Endometrium (tissue), 2 donors: ENCODE measurements around the gene TRAPPC10.

Experiments used
- FAIRE-seq: peaks from 2 replicates; lab custom pipeline; 2012; peaks lifted over from hg19 to GRCh38; lab: Jason Lieb, UNC
- donor health status: control.
- donor health status: control.

The TRAPPC10 gene

DNA sequence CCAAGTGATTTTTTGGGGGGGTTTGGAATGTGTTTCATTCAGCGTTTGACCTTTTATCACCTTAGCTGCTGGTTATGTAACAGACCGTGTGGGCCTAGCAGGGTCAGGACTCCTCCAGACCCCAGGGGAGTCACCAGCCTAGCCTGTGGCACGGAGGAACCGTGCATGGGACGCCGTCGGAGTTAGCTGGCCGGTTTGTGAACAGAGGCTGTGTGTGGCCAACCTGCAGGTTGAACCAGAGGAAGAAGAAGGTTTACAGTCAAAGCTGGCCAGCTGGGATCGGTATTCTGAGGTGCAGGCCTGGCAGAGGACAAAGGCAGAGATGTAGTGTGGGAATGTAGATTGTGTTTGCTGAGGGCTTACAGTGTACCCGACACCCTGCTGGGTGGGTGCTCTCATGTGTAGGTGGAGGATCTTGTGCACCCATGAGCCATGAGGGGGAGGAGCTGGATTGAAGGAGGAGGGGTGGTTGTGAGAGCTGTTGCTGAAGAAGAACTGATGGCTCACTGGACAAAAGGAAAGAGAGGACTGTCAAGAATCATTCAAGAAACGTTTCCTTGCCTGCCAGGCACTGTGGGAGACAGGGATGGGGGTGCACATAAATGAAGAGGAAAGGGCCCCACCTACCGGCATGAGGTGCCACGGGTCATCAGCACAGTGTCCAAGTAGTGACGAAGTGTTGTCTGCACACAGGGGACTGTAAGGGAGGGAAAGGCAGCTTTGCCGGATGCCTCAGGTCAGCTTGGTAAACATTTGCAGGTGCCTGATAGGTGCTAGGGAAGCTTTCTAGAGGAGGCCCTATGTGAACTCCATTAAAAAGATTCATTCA is 55.1 kb downstream of the TRAPPC10 start:
- no peak for FAIRE-seq

DNA sequence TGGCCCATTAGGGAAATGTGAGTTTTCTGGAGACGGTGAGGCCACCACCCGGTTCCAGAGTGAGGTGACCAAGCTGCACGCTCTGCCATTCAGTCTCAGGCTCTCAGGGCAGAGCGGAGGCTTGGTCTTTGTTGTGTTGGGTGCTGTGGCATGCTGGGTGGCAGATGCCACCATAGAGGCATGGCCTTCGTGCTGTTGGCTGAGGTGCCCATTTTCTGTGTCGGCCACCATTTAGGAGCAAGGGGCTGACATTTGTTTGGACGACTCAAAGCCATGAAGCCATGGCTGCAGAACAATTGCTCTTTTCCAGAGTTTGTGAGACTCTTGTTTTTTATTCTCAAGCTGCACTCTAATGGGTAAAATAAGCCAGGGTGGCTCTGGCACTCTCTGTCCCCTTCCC is 58.3 kb downstream of the TRAPPC10 start:
- no peak for FAIRE-seq

DNA sequence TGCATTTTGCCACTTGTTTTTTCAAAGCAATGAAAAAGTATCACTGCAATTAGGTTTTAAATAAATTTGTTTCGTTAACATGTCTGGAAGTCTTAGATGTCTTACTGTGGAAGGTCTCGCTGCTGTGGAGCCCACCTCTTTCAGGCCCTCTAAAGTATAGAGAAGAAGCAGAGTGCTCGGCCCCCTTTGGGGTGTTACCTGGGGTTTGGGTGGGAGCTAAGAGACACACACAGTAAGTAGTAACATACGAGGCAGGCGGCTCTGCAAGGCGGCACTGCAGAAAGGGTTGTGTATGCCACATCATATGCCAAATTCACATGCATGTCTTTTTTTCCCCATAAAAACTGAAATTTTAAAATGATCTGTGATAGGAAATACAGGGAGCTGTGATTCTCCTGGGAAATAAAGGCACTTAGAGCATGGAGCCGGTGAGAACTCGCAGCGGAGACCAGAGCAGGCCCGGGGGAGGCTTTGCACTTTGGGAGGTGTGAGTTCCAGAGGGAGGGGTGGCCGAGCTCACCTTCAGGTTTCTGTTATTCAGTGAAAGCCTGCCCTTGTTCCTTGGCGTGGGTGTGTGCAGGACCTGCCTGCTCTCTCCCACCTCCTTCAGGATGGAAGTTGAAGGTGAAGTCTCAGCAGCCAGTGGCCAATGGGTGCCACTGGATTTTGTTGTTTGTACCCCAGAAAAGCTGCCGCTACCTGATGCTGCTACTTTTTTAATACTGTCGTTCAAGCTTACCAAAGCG is 59.4 kb downstream of the TRAPPC10 start:
- FAIRE-seq = no peak

DNA sequence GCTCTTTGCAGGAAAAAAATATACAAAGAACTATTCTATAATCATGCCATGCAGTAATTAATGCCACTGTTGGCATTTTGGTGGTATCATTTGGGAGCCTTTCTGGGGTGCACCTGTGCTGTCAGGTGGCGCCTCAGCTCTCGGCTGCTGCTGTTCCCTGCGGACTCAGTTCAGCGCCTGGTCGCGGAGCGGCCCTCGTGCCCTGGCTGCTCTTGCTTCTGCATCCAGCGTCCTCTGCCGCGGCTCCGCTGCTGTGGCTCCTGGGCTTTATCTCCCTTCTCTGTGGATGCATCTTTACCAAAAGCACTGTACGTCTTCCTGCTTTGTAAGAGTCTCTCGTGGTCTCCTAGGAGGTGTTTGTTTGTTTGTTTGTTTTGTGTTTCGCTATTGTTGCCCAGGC is 60.0 kb downstream of the TRAPPC10 start:
- no peak for FAIRE-seq

DNA sequence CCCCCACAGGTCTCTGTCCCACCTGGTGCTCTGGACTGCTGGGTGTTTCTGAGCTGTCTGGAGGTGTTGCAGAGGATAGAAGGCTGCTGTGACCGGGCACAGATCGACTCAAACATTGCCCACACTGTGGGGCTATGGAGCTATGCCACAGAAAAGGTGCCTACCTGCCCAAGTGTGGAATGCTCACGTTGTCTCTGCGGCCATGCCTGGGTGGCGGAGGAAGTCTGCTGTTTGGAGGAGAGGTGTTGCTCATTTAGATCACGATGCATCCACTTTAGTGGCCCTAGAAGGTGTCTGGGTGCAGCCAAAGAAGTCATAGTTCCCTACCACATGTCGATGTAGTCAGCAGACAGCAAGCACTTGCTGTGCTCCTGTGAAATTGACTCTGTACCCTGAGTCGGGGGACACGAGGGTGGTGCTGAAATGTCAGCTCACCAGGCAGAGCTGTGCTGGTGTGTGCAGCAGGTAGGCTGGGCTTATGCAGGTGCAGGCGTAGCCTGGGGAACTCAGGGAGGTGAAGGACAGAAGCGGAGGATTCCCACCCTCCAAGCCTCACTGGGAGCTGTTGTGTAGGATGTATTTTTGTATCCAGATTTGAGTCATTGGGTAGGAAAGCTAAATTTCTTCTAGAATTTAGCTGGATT is 62.3 kb downstream of the TRAPPC10 start:
- FAIRE-seq = no peak

DNA sequence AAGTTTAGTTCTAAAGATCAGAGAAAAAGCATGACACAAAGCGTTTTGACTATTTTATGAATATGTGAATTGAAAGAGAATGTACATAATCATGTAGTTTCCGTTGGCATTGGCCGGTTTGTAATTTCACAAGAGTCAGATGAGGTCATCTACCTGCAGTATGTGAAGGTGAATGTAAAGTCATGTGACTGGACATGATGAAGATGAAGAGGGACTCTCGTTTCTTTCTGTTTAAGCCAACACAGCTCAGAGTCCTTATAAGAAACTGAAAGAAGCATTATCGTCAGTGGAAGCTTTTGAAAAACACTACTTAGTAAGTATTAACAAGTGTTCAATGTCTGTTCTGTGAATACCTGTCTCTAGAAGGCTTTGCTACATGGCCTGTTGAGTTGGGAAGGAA is 64.2 kb downstream of the TRAPPC10 start:
- no peak for FAIRE-seq

DNA sequence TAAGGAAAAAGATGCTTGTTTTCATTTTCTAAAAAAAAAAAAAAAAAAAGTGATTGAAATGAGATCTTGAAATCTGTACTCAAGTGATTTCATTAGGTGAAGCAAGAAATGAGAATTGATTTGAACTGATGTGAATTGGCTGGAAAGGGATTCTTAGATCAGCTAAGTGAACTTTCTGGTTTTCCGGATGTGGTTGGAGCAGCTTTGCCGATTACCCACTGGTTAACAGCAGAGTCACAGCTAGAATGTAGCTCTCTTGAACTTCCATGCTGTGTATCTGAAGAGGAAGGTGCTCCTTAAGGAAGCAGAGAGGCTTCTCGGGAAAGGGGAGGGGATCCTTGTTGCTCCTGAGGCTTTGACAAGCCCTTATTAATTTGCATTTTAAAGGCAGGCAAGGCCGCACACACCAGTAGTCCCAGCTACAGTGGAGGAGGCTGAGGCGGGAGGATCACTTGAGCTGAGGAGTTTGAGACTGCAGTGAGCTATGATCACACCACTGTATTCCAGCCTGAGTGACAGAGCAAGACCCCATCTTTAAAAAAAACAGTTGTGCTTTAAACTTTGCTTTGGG is 66.4 kb downstream of the TRAPPC10 start:
- no peak for FAIRE-seq

DNA sequence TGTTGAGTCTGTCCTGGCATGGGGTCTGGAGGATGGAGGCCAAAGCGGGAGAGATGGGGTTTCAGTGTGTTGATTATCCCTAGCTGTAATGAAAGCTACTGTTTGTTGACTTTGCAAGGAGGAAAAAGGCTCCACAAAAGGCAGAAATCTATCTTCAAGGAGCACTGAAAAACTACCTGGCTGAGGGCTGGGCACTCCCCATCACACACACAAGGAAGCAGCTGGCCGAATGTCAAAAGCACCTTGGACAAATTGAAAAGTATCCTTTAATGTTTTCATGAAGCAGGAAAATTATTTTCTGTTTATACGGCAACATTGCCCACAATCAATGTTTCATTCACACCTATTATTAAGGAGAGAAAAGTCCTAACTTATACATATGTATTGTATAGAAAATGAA is 67.3 kb downstream of the TRAPPC10 start:
- FAIRE-seq = no peak

DNA sequence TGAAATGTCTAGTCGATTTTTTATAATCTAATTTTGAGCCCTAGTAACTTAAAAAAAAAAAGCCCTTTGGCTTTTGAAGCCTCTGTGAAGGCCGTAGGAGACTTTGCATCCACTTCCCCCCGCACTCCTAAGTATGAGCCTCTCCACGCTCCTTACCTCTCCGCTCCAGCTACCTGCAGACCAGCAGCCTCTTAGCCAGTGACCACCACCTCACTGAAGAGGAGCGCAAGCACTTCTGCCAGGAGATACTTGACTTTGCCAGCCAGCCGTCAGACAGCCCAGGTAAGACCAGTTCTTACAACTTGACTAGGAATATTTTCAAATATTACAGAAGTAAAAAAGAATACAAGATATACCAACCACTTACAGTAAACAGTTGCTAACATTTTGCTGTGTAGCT is 67.7 kb downstream of the TRAPPC10 start:
- no peak for FAIRE-seq

DNA sequence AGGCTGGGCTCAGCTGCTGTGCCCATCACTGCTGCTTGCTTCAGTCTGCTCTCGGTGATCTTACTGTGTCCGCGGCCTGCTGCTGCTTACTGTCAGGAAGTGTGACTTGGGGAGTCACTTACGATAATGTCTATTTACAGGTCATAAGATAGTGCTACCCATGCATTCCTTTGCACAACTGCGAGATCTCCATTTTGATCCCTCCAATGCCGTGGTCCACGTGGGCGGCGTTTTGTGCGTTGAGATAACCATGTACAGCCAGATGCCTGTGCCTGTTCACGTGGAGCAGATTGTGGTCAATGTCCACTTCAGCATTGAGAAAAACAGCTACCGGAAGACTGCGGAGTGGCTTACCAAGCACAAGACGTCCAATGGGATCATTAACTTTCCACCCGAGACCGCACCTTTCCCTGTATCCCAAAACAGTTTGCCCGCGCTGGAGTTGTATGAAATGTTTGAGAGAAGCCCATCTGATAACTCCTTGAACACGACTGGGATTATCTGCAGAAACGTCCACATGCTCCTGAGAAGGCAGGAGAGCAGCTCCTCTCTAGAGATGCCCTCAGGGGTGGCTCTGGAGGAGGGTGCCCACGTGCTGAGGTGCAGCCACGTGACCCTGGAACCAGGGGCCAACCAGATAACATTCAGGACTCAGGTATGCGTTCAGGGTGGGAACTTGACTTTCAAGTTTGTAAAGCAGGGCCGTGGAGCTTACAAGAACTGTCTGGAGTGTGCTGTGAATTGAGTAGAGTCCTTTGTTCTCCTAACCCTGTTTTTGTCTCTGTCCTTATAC is 70.7 kb downstream of the TRAPPC10 start:
- no peak for FAIRE-seq

DNA sequence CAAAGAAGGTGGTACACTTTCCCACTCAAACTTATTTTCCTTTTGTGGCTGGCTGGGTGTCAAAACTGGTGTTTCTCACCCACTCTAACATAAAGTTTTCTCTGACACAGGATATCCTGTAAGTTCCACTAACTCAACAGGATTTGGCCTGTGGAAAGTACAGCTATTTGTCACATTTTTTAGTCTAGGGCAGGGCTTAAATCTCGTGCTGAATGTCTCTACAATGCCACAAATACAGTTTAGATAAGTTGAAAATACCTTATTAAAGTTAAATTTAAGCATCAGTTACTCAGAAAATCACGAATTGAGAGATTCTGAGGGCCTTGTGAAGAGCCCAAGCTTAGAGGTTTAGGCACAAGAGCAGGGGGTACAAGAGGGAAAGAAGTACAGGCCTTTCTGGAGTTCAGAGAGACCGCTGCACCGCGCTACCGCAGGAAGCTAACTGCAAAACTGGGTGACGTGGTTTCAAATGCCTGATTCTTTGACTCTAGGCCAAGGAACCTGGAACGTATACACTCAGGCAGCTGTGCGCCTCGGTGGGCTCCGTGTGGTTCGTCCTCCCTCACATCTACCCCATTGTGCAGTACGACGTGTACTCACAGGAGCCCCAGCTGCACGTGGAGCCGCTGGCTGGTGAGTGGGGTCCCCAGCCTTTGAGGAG is 71.7 kb downstream of the TRAPPC10 start:
- no peak for FAIRE-seq

DNA sequence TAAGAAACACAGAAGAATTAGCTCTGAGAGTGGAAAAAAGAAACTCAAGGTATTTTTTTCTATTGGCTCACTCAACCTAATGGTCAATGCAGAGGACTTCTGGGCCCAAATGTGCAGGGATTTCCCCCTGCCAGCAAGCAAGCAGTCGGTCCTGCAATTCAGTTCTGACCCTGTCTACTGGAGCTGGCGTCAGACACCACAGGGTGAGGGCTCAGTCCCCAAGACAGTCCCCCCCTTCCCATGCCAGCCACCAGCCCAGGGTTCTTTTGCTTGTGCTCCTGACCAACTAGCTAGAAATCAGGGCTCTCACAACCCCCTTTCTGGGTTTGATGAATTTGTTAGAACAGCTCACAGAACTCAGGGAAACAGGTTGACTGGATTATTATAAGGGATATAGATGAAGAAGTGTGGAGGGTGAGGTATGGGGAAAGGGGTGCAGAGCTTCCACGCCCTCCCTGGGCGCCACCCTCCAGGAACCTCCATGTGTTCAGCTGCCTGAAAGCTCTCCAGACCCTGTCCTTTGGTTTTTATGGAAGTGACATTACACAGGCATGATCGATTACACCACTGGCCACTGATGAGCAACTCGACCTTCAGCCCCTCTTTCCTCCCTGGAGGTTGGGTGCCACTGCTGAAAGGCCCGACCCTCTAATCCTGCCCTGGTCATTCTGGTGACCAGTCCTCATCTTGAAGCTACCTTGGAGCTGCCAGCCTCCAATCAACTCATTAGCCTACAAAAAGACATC is 72.6 kb downstream of the TRAPPC10 start:
- no peak for FAIRE-seq

DNA sequence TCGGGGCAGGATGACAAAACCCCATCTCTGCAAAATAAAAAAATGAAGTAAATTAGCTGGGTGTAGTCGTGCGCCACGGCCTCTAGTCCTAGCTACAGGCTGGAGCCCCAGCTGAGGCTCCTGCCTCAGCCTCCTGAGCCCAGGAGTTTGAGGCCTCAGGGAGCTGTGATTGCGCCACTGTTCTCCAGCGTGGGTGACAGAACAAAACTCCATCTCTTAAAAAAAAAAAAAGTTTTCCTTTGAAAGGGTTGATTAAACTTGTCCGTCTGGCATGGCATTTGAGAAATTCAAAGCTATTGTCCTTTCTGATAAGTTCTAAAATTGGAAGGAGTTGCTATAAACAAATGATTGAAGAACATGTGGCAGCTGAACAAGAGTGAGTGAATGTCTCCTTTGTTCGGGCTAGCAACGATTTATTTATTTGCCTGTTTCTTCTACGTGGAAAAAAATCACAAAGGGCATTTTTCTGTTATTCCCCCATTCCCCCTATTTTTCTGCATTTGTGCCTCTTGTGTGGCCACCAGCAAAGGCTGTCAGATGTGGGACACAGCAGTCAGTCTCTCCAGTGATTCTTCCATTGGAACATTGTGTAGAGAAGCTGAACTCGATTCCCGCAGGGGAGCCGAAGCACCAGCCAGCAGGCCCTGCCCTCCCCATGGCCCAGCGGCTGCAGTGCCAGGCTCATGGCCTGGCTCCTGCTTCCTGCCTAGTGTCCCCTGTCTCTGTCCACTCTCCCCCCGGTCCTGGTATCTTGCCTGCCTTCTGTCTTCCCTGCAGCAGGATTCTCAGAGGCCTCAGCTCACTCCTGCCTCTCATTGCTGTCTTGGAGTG is 73.6 kb downstream of the TRAPPC10 start:
- no peak for FAIRE-seq

DNA sequence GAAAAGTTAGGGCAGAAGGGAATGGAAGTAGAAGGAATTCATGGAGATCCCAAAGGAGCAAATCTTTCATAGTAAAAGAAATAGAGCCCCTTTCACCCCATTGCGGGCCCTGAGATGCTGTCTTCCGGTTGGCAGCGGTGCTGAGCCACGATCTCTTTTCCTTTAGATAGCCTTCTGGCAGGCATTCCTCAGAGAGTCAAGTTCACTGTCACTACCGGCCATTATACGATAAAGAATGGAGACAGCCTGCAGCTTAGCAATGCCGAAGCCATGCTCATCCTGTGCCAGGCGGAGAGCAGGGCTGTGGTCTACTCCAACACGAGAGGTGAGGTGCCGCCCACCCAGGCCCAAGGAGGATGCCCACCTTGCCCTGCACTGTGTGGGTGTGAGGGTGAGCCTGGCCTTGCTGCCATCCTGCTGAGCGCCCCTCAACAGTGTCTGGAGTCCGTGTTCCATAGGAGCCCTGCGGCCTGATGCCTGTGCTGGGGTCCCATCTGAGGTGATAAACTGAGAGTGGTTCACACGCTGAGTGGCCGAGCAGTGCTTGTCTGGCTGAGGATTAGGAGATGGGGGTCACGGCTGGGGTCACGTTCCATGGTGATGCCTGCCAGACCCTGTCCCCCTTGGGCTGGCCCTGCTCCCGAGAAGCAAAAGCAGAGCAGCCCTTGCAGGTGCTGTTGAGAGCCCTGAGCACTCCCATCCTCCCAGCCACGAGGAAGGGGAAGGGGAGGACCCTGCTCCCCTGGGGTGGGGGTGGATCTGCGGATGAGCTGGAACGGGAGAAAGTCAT is 74.7 kb downstream of the TRAPPC10 start:
- FAIRE-seq = no peak

DNA sequence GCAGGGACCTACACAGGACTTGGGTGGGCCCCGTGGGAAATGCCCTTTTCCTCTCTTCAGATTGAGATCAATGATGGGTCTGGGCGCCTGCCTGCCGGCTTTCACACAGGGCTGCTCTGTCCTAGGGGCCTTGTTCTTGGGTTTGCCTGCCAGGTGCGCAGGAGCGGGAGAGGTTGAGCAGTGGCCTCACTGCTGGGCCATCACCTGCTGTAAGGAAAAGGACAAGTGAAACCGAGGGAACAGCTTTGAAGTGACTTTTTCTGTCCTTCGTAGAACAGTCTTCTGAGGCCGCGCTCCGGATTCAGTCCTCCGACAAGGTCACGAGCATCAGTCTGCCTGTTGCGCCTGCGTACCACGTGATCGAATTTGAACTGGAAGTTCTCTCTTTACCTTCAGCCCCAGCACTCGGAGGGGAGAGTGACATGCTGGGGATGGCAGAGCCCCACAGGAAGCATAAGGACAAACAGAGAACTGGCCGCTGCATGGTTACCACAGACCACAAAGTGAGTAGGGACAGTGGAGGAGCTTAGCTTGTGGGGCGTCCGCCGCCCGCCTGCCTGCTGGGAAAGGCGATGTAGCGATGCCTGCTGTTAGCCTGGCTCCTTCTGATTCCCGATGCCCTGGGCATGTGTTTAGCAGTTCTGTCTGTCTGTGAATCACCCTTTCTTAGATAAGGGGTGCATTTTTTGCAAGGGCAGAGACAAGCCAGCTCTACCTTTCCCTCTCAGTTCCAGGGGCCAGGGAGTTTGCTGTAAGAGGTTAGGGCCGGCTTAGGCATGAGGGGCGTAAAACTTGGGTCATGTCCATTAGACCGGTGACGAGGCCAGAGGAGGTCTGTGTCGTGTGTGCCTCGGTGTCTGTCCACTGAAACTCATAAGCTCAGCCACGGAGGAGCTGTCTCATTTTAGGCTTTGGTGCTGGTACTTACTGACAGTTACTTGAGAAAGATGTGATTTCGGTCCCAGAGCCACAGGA is 75.6 kb downstream of the TRAPPC10 start:
- FAIRE-seq = no peak

DNA sequence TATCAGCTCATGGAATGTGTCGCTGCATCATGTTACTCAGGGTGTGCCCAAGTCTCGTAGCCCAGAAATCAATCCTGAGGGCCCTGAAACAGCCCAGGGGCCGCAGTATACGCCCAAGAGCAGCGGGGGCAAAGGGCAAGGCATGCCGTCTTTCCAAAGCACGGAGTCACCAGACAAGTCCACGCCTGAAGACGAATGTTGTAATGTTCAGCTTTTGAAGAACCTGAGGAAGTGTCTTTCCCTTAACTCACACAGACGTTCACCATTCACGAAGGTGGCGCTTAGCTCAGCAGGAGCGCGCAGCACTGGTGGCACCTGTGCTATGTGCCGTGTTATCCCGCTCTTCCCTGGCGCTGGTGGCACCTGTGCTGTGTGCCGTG is 76.3 kb downstream of the TRAPPC10 start:
- FAIRE-seq = no peak

DNA sequence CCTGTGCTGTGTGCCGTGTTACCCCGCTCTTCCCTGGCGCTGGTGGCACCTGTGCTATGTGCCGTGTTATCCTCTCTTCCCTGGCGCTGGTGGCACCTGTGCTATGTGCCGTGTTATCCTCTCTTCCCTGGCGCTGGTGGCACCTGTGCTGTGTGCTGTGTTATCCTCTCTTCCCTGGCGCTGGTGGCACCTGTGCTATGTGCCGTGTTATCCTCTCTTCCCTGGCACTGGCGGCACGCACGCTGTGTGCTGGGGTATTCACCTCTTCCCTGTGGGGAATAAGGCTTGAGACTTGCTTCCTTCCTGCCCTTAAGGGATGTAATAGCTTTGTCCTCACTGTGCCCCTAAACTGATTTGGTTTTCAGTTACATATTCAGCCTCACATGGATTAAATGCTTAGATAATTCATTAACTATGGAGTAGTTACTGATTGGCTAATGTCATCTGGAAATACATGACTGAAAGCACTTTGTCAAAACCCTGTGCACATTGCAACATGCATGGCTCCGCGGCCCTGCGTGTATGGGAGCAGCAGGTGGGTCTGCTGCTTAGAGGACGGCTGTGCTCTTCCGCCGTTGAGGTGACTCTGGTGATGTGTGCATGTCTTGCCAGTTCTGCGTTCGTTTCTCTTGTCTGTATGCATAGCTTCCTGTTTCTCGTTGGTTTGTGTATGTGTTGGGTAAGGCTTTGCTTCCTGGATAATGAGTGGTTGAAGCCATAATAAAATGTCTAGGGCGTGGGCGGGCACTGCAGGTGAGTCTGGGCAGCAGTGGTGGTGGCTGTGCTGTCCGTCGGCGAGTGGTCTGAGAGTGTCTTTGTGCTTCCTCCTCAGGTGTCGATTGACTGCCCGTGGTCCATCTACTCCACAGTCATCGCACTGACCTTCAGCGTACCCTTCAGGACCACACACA is 77.1 kb downstream of the TRAPPC10 start:
- no peak for FAIRE-seq
